IPS-18a (cell line): ENCODE results near the gene KLHL2.

Source experiments
- H3K27ac ChIP-seq: one replicate; pipeline ENCODE4 v1.5.1; 2013; ENCODE audit warnings: low read length
- H3K27me3 ChIP-seq: one replicate; pipeline ENCODE4 v1.6.1; 2013; ENCODE audit warnings: mild to moderate bottlenecking, low read length; ENCODE audit not compliant: control insufficient read depth, insufficient read depth
- H3K36me3 ChIP-seq: one replicate; pipeline ENCODE4 v1.6.1; 2013; ENCODE audit warnings: low read depth, low read length; ENCODE audit not compliant: control insufficient read depth
- H3K4me1 ChIP-seq: one replicate; pipeline ENCODE4 v1.6.1; 2013; ENCODE audit warnings: low read depth, low read length; ENCODE audit not compliant: control insufficient read depth
- H3K4me3 ChIP-seq: one replicate; pipeline ENCODE4 v1.5.1; 2013; ENCODE audit warnings: low read length
- H3K9ac ChIP-seq: one replicate; pipeline ENCODE4 v1.6.1; 2013; ENCODE audit warnings: mild to moderate bottlenecking, low read length, moderate library complexity
- H3K9me3 ChIP-seq: one replicate; pipeline ENCODE4 v1.6.1; 2013; ENCODE audit warnings: low read depth, low read length; ENCODE audit not compliant: control insufficient read depth

KLHL2 gene

DNA sequence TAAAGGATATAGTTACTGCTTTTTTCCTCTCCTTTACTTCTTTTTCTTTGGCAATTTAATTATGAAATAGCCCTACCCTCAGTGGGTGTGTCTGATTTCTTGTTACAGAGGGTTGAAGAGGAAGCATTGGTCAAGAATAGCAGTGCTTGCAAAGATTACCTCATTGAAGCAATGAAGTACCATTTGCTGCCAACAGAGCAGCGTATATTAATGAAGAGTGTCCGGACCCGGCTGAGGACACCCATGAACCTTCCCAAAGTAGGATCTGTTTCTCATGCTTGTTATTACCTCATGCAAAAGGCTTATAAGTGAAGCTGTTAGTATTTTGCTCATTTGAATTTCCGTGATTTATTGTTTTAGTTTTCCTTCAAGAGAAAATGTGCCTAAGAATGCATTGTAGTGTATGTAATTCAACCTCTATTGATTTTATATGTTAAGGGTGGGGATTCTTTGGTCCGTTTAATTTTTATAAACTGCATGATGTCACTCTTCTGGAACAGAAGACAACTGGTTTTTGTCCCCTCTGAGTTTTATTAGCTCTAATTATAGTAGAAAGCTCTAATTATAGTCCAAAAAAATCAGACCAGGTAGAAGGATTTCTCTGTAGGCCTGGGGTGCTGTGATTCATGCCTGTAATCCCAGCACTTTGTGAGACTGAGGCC lies 92.2 kb downstream of the KLHL2 start:
- peaks cover 5% of the 10 kb centered on the region for H3K36me3 ChIP-seq
- no peak overlapping the region for H3K9ac ChIP-seq
- no peaks in the 10 kb centered on the region for H3K27me3 ChIP-seq
- no peaks in the 10 kb centered on the region for H3K9me3 ChIP-seq
- H3K4me1 ChIP-seq: peaks cover 6% of the 10 kb centered on the region
- no peak overlapping the region for H3K27ac ChIP-seq
- H3K4me3 ChIP-seq: no peak overlapping the region

DNA sequence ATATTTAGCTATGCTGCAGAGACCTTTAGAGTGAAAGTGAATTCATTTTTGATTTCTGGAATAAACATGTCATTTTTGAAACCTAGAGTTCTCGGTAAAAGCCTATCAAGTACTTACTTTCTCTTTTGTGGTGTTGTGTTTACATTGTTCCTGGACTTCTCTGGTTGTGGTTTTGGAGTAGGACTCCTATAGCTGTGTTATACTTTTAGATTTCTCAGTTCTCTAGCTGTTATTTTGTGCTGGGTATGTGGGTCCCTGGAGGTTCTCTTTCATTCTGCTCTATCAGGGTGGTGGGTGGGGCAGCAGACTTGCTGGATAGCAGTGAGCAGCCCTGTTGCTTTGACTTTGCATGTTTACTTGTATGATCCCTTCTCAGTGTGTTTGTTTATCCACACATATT lies 94.5 kb downstream of the KLHL2 start:
- peaks cover 5% of the 10 kb centered on the region for H3K36me3 ChIP-seq
- no peaks in the 10 kb centered on the region for H3K9me3 ChIP-seq
- no peak overlapping the region for H3K27ac ChIP-seq
- no peaks in the 10 kb centered on the region for H3K4me1 ChIP-seq
- no peak overlapping the region for H3K4me3 ChIP-seq
- H3K9ac ChIP-seq: no peak overlapping the region
- H3K27me3 ChIP-seq: no peaks in the 10 kb centered on the region

DNA sequence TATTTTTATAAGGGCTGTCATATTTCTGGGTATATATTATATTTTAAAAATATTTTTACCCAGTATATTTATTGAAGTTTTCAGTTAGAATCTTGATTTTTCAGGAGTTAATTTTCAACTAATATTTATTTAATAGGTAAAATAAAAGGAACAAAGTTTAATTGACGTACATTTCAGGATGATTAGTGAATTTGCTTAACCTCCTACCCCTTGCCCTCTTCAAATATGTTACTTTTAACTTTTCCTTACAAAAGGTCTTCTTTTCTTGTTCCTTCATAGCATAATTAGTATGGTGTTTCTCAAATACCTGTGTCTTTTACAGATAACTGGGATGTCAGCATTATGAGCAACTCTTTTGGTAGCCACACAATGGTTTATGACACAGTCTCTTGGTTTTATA lies 95.3 kb downstream of the KLHL2 start:
- Histone ChIP-seq H3K4me3 (no peak overlapping the region), H3K27me3 (no peaks in the 10 kb centered on the region), H3K9ac (no peak overlapping the region), H3K36me3 (peaks cover 2% of the 10 kb centered on the region), H3K27ac (no peak overlapping the region), H3K9me3 (no peaks in the 10 kb centered on the region), H3K4me1 (no peaks in the 10 kb centered on the region)

DNA sequence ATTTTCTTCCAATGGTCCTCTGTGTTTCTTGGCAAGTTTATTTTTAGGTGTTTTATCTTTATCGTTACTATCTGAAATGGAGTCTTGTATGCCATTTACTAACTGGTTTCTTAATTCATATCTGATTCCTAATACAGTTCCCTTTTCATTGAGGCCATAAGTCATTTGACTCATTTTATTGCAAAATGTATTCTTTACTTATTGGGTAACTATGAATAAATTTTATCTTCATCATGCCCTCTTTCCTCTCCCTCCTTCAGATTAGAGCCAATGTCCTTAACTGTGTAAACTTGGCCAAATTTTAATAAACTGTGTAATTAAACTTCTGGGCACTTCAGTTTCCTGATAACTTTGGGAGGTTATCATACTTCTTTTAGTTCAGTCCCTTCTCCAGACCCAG lies 100.8 kb downstream of the KLHL2 start:
- Histone ChIP-seq H3K36me3 (no peaks in the 10 kb centered on the region), H3K27ac (no peak overlapping the region), H3K27me3 (no peaks in the 10 kb centered on the region), H3K4me3 (no peak overlapping the region), H3K9ac (no peak overlapping the region), H3K9me3 (no peaks in the 10 kb centered on the region), H3K4me1 (no peaks in the 10 kb centered on the region)

GRCh38 chr4:165308606-165309005 lies 101.2 kb downstream of the KLHL2 start:
- Histone ChIP-seq H3K4me1 (no peaks in the 10 kb centered on the region), H3K27ac (no peak overlapping the region), H3K27me3 (no peaks in the 10 kb centered on the region), H3K9me3 (no peaks in the 10 kb centered on the region), H3K4me3 (no peak overlapping the region), H3K36me3 (no peaks in the 10 kb centered on the region), H3K9ac (no peak overlapping the region)

GRCh38 chr4:165309456-165309855 lies 102.1 kb downstream of the KLHL2 start:
- Histone ChIP-seq H3K27ac (no peak overlapping the region), H3K27me3 (no peaks in the 10 kb centered on the region), H3K9ac (no peak overlapping the region), H3K36me3 (no peaks in the 10 kb centered on the region), H3K4me3 (no peak overlapping the region), H3K9me3 (no peaks in the 10 kb centered on the region), H3K4me1 (no peaks in the 10 kb centered on the region)

DNA sequence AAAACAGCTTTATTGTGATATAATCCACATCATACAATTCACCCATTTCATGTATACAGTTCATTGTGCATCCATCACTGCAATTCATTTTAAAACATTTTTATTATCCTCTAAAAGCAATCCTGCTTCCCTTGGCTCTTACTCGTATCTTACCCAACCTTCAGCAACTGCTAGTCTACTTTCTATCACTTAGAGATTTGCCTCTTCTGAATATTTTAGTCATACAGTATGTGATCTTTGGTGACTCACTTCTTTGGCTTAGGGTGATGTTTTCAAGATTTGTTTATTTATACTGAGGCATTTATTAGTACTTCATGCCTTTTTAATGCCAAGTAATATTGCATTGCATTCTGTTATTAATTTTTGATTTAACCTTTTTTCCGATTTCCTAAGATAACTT lies 105.1 kb downstream of the KLHL2 start:
- Histone ChIP-seq H3K27ac (no peak overlapping the region), H3K4me1 (no peaks in the 10 kb centered on the region), H3K27me3 (no peaks in the 10 kb centered on the region), H3K36me3 (no peaks in the 10 kb centered on the region), H3K9me3 (no peaks in the 10 kb centered on the region), H3K4me3 (no peak overlapping the region), H3K9ac (no peak overlapping the region)

GRCh38 chr4:165319030-165319429 lies 111.7 kb downstream of the KLHL2 start:
- Histone ChIP-seq H3K4me1 (peaks cover 4% of the 10 kb centered on the region), H3K9me3 (no peaks in the 10 kb centered on the region), H3K27me3 (no peaks in the 10 kb centered on the region), H3K4me3 (no peak overlapping the region), H3K27ac (no peak overlapping the region), H3K36me3 (no peaks in the 10 kb centered on the region), H3K9ac (no peak overlapping the region)

DNA sequence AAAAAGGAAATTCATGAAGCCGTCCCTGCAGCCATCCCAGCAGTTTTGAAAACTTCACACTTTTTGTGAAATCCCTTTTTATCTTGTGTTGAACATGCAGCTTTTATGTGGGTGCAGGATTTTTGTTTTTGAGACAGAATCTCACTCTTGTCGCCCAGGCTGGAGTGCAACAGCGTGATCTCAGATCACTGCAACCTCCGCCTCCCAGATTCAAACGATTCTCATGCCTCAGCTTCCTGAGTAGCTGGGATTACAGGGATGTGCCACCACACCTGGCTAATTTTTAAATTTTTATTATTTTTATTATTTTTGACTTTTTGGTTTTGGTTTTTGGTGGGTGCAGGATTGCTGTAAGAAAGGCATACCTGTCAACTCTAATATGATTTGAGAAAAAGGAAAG lies 112.1 kb downstream of the KLHL2 start:
- no peak overlapping the region for H3K27ac ChIP-seq
- no peaks in the 10 kb centered on the region for H3K36me3 ChIP-seq
- H3K4me3 ChIP-seq: no peak overlapping the region
- peaks cover 4% of the 10 kb centered on the region for H3K4me1 ChIP-seq
- no peaks in the 10 kb centered on the region for H3K9me3 ChIP-seq
- no peaks in the 10 kb centered on the region for H3K27me3 ChIP-seq
- no peak overlapping the region for H3K9ac ChIP-seq

- no peaks in the 10 kb centered on the region for H3K27me3 ChIP-seq
- no peaks in the 10 kb centered on the region for H3K9me3 ChIP-seq
- no peak overlapping the region for H3K4me3 ChIP-seq
- peaks cover 15% of the 10 kb centered on the region for H3K4me1 ChIP-seq
- H3K36me3 ChIP-seq: no peaks in the 10 kb centered on the region
- no peak overlapping the region for H3K9ac ChIP-seq
- H3K27ac ChIP-seq: no peak overlapping the region
Measured at GRCh38 chr4:165324236-165324917, 117.0 kb downstream of the KLHL2 start.

GRCh38 chr4:165324918-165325304 lies 117.5 kb downstream of the KLHL2 start:
- no peak overlapping the region for H3K4me3 ChIP-seq
- H3K9me3 ChIP-seq: no peaks in the 10 kb centered on the region
- H3K9ac ChIP-seq: no peak overlapping the region
- H3K4me1 ChIP-seq: peaks cover 15% of the 10 kb centered on the region
- no peak overlapping the region for H3K27ac ChIP-seq
- no peaks in the 10 kb centered on the region for H3K36me3 ChIP-seq
- no peaks in the 10 kb centered on the region for H3K27me3 ChIP-seq
